ENCODE data around the gene ETF1.

ETF1 gene

GRCh38 chr5:138564242-138564641 lies 21.2 kb upstream of the ETF1 start:
- DNase-seq (ENCODE audit: low read depth in 2 of 2) = no peak
- H3K4me3 ChIP-seq (replicated peaks in 1 of 2; ENCODE audit: low read depth in 2 of 2, low read length in 2 of 2) = no peak overlapping the region
- no peak for TF ChIP-seq CTCF (IDR thresholded peaks at IDR 0.05; ENCODE audit: low read depth, low read length)

DNA sequence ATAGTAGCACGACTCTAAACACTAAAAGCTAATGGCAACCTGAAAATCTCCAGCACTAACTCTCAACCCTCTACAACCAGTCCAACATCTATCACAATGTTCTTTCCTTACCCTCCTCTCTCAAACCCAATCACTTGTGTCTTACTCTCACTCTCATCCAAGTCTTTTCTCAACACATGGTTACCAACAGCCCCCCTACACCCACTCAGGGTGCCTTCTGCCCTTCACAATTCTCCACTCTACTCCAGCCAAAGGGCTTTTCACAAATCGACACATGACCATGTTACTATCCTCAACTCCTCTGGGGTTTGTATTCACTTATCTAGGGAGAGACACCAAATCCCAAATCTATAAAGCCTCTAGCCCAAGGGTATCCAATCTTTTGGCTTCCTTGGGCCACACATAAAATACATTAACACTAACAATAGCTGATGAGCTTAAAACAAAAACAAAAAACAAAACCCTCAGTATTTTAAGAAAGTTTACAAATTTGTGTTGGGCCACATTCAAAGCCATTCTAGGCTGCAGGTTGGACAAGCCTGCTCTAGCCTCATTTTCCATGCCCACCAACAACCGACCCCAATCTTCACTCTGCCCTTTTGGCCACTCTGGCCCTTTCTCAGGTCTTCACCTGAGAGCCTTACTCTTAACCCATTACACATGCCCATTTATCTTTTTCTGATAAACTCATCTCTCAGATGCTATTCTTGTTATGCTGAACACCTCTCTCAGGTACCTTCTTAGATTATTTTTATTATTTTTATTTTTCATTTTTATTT lies 20.5 kb upstream of the ETF1 start:
- no peak for TF ChIP-seq CTCF (IDR thresholded peaks at IDR 0.05; ENCODE audit: low read depth, low read length)
- no peak overlapping the region for H3K4me3 ChIP-seq (replicated peaks in 1 of 2; ENCODE audit: low read depth in 2 of 2, low read length in 2 of 2)
- DNase-seq (ENCODE audit: low read depth in 2 of 2) = no peak

- no peak for TF ChIP-seq CTCF (IDR thresholded peaks at IDR 0.05; ENCODE audit: low read depth, low read length)
- H3K4me3 ChIP-seq (replicated peaks in 1 of 2; ENCODE audit: low read depth in 2 of 2, low read length in 2 of 2) = no peak overlapping the region
- no peak for DNase-seq (ENCODE audit: low read depth in 2 of 2)
These were observed 17.9 kb upstream of the ETF1 start for GRCh38 chr5:138560971-138561370.

GRCh38 chr5:138559937-138560336 lies 16.9 kb upstream of the ETF1 start:
- no peak for TF ChIP-seq CTCF (IDR thresholded peaks at IDR 0.05; ENCODE audit: low read depth, low read length)
- no peak for DNase-seq (ENCODE audit: low read depth in 2 of 2)
- no peak overlapping the region for H3K4me3 ChIP-seq (replicated peaks in 1 of 2; ENCODE audit: low read depth in 2 of 2, low read length in 2 of 2)

- no peak overlapping the region for H3K4me3 ChIP-seq (replicated peaks in 1 of 2; ENCODE audit: low read depth in 2 of 2, low read length in 2 of 2)
- no peak for DNase-seq (ENCODE audit: low read depth in 2 of 2)
- no peak for TF ChIP-seq CTCF (IDR thresholded peaks at IDR 0.05; ENCODE audit: low read depth, low read length)
These were observed 14.6 kb upstream of the ETF1 start for GRCh38 chr5:138557677-138558076.

DNA sequence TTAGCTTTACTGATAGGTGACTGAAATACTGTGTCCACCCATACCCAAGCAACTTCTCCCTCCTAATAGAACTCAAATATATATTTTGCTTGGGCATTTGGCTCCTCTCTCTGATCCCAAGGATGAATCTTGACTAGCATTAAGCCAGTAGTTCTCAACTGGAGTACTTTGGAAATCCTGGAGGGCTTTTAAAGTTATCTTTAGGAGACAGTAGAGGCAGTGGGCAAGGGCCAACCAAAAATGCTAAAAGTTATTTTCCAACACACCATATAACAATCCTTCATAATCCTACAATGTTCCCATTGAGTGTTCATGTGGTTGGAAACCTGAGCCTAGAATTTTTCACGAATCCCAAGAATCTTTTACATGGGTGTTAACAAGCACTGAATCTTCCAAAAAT lies 11.1 kb upstream of the ETF1 start:
- no peak for DNase-seq (ENCODE audit: low read depth in 2 of 2)
- no peak for TF ChIP-seq CTCF (IDR thresholded peaks at IDR 0.05; ENCODE audit: low read depth, low read length)
- no peak overlapping the region for H3K4me3 ChIP-seq (replicated peaks in 1 of 2; ENCODE audit: low read depth in 2 of 2, low read length in 2 of 2)
